ENCODE results near the gene ALOX5AP. TPM values are rescaled to one million over a fixed set of nuclear protein-coding genes. Genes with fewer than 3 reads are reported as not detected.

Gene ALOX5AP
- total and polyA plus RNA-seq, 9 of the 15 experiments (the other 6 are each of a cell fraction or from before 2014, with no cell fraction given): 0.31 TPM; not detected in 8

GRCh38 chr13:30710442-30710841, 24.9 kb upstream of the ALOX5AP start:
- H3K27me3 ChIP-seq (ENCODE audit: control insufficient read depth in 2 of 2, insufficient read depth in 2 of 2, low read length in 2 of 2): peaks cover 0 to 8% of the 10 kb centered on the region in 2 experiments; a peak in 1 of 5 replicates
- H4K20me1 ChIP-seq (replicated peaks; ENCODE audit: control insufficient read depth, insufficient read depth, low read length): no peaks in the 10 kb centered on the region
- BruUV-seq (replicated peaks): no TSS peak
- no peak for ATAC-seq
- H3K9me1 ChIP-seq (ENCODE audit: control insufficient read depth, insufficient read depth, low read length): no peaks in the 10 kb centered on the region
- no peak for DNase-seq (ENCODE audit: extremely low read depth in 1 of 4, low spot score in 3 of 4)
- ChIA-PET CTCF (ENCODE audit: low intra/inter-chr PET ratio) (no interaction called here), POLR2A (no interaction called here)
- H3K4me2 ChIP-seq (ENCODE audit: insufficient read depth, low read length): no peak overlapping the region
- no peak overlapping the region for H3K27ac ChIP-seq (ENCODE audit: extremely low read depth, low read depth, low read length)
- no peaks in the 10 kb centered on the region for H3K4me1 ChIP-seq (replicated peaks in 1 of 2; ENCODE audit: control insufficient read depth in 2 of 2, insufficient read depth in 2 of 2, low read length in 2 of 2)
- no peak overlapping the region for H3K9ac ChIP-seq (ENCODE audit: insufficient read depth in 1 of 2, low read depth in 2 of 2, low read length in 2 of 2)
- intact Hi-C loops (cut with micrococcal nuclease): no loop called here
- no peaks in the 10 kb centered on the region for H3K79me2 ChIP-seq (ENCODE audit: control insufficient read depth, insufficient read depth, low read length)
- H3K4me3 ChIP-seq: no peak overlapping the region
- H3K36me3 ChIP-seq (ENCODE audit: control insufficient read depth, insufficient read depth, low read length): no peaks in the 10 kb centered on the region
- no peaks in the 10 kb centered on the region for H3K9me3 ChIP-seq (replicated peaks; ENCODE audit: control insufficient read depth, insufficient read depth, low read depth, low read length)
- H2AFZ ChIP-seq (ENCODE audit: low read depth, low read length): no peak overlapping the region
- no peak for TF ChIP-seq FOXK2 (conservative IDR thresholded peaks at IDR 0.05 in 1 of 2, IDR thresholded peaks at IDR 0.05 in 1 of 2; ENCODE audit: low read depth in 2 of 2)
- no peak for TF ChIP-seq E2F4 (CRISPR knock-in tag; IDR thresholded peaks at IDR 0.05; ENCODE audit: low read depth)
- no peak for TF ChIP-seq NFIX (CRISPR knock-in tag; IDR thresholded peaks at IDR 0.05; ENCODE audit: low read depth)
- TF ChIP-seq IRF2 (CRISPR knock-in tag; IDR thresholded peaks at IDR 0.05): no peak
- no peak for TF ChIP-seq RB1 (IDR thresholded peaks at IDR 0.05; ENCODE audit: low read depth)
- no peak for TF ChIP-seq C11orf30 (IDR thresholded peaks at IDR 0.05; ENCODE audit: low read depth)
- TF ChIP-seq JUND (IDR thresholded peaks at IDR 0.05; ENCODE audit: borderline replicate concordance, low read depth, low read length): no peak
- TF ChIP-seq JUND (tag; IDR thresholded peaks at IDR 0.05; ENCODE audit: borderline replicate concordance, low read depth, low read length): no peak
- TF ChIP-seq ZBTB26 (CRISPR knock-in tag; IDR thresholded peaks at IDR 0.05): no peak
- TF ChIP-seq PHTF2 (CRISPR knock-in tag; IDR thresholded peaks at IDR 0.05): no peak
- no peak for TF ChIP-seq HDGF (IDR thresholded peaks at IDR 0.05)
- TF ChIP-seq PHB2 (IDR thresholded peaks at IDR 0.05; ENCODE audit: low read depth): no peak
- TF ChIP-seq MAFF (IDR thresholded peaks at IDR 0.05; ENCODE audit: low read length): no peak
- TF ChIP-seq FOXP1 (CRISPR knock-in tag; IDR thresholded peaks at IDR 0.05): no peak
- in situ Hi-C loops (cut with MboI): no loop called here
- 0% methylated on average over 3 of the region's 3 CpGs for WGBS (ENCODE audit: insufficient coverage, low coverage, missing lambda C conversion rate)
- FAIRE-seq: no peak

Measured in K562 (cell line).